NCI-H1436 (cell line): ENCODE data around the gene SLC6A11.

Source experiments
- DNase-seq: peaks from one replicate; lab custom pipeline; 2025; lab: John Stamatoyannopoulos, UW

SLC6A11 gene

GRCh38 chr3:10816019-10816862, at the start of gene SLC6A11:
TSS of gene SLC6A11 (plus strand) at chr3:10816228. CDS start at chr3:10816266, 38 bp downstream.
- no peak for DNase-seq

- no peak for DNase-seq
These were observed 47.2 kb upstream of the SLC6A11 start for GRCh38 chr3:10768708-10769394.

GRCh38 chr3:10770547-10770946, 45.5 kb upstream of the SLC6A11 start:
- DNase-seq, result no peak

GRCh38 chr3:10770981-10771380, 45.0 kb upstream of the SLC6A11 start:
- DNase-seq, result no peak

- no peak for DNase-seq
These were observed 44.4 kb upstream of the SLC6A11 start for GRCh38 chr3:10771486-10772270.

- DNase-seq, result no peak
These were observed 43.5 kb upstream of the SLC6A11 start for GRCh38 chr3:10772271-10773161.

- no peak for DNase-seq
These were observed 41.8 kb upstream of the SLC6A11 start for GRCh38 chr3:10774129-10774670.

- DNase-seq, result no peak
These were observed 41.2 kb upstream of the SLC6A11 start for GRCh38 chr3:10774825-10775224.

GRCh38 chr3:10775259-10775658, 40.8 kb upstream of the SLC6A11 start:
- DNase-seq, result no peak

GRCh38 chr3:10775828-10776227, 40.2 kb upstream of the SLC6A11 start:
- DNase-seq, result no peak

- DNase-seq, result no peak
These were observed 38.4 kb upstream of the SLC6A11 start for GRCh38 chr3:10777627-10778026.

GRCh38 chr3:10778492-10779292, 37.3 kb upstream of the SLC6A11 start:
- no peak for DNase-seq

- DNase-seq, result no peak
These were observed 36.7 kb upstream of the SLC6A11 start for GRCh38 chr3:10779293-10779805.

GRCh38 chr3:10780243-10780642, 35.8 kb upstream of the SLC6A11 start:
- no peak for DNase-seq

- no peak for DNase-seq
These were observed 35.1 kb upstream of the SLC6A11 start for GRCh38 chr3:10780922-10781321.

- DNase-seq, result no peak
These were observed 34.0 kb upstream of the SLC6A11 start for GRCh38 chr3:10781981-10782380.

GRCh38 chr3:10783360-10784351, 32.4 kb upstream of the SLC6A11 start:
- no peak for DNase-seq

GRCh38 chr3:10786640-10787039, 29.4 kb upstream of the SLC6A11 start:
- DNase-seq, result no peak

- DNase-seq, result no peak
These were observed 27.6 kb upstream of the SLC6A11 start for GRCh38 chr3:10788451-10788850.
